ENCODE data around the gene TSPAN14.

Gene TSPAN14

DNA sequence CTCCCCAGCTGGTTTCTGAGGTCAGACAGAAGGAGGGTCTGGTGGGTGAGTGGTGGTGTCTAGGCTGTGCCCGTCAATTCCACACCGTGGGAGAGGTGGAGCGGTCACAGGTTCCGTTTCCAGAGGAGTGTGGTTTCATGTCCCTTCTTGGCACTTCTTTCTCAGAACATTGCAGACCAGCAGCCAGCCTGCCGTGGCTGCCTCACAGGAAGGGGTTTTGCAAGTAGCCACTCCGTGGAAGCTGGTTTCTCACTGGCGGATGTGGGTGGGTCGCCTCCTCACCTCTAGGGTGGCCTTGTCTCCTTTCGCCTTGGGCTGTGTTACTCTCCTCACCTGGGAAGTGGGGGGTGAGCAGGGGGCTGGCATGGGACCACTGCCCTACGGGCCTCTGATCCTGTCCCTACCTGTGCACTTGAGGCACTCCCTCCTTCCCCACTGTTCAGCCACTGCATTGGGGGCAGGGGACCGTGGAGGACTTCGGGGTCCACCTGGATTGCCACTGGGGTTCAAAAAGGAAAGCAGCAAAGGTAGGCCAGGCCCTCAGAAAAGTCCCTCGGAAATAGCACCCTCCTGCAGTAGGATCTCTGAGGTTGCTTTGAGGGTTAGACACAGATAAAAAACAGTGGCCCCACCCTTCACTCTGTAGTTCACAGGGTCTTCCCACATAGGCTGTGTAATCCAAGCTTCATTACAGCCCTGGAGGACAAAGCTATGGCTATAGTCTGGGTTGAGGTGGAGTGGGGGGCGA lies 33.9 kb downstream of the TSPAN14 start:
- no peak for DNase-seq (ENCODE audit: low read depth)

DNA sequence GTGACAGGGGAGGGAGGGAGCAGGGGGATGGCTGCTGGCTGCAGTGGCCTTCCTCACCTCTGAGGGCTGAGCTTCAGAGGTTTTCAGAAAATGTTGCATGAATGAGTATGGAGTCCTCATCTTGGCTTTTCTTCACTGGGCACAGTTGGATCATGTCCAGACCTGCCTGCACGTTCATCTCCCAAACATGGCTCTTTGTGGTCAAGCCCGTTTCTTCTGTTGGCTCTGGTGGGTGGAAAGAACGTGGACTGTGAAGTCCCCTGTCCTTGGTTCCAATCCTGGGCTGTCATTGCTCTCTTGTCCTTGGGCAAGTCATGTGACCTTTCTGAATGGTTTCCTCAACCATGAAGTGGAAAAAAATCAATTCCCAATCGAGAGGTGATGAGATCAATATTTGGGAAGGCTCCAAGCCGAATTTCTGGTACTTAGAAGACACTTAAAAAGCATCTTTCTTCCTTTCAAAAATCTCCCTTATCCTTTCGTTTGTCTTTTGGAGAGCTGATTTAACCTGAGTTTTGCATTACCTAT lies 34.5 kb downstream of the TSPAN14 start:
- DNase-seq (ENCODE audit: low read depth): no peak

DNA sequence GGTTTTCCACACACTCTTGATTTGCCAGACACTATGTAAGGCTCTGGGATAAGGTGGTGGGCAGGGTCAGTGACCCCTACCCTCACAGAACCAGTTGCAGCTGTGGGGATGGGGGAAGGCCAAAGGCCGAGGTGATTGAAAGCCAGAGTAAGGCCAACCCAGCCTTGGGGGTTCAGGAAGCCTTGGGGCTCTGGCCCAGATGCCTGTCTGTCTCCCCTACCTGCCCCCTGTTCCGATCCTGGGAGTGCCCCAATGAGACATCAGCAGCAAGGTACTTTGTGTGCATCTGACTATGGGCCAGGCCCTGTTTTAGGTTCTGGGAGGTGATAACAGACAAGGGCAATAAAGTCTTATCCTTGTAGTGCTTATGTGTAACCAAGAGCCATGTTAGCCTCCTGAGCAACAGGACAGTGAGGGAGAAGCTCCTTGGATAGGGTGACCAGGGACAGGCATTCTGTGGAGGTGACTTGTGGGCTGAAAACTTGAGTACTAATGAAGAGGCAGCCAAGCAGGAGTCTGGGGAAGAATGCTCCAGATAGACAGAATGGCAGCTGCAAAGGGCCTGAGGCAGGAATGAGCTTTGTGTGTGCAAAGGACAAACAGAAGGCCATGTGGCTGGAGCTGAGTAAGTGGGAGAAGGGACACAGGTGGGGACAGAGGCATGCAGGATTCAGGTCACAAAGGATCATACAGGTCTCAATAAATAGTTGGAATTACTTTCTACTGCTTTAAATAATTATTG lies 35.4 kb downstream of the TSPAN14 start:
- DNase-seq (ENCODE audit: low read depth): no peak

DNA sequence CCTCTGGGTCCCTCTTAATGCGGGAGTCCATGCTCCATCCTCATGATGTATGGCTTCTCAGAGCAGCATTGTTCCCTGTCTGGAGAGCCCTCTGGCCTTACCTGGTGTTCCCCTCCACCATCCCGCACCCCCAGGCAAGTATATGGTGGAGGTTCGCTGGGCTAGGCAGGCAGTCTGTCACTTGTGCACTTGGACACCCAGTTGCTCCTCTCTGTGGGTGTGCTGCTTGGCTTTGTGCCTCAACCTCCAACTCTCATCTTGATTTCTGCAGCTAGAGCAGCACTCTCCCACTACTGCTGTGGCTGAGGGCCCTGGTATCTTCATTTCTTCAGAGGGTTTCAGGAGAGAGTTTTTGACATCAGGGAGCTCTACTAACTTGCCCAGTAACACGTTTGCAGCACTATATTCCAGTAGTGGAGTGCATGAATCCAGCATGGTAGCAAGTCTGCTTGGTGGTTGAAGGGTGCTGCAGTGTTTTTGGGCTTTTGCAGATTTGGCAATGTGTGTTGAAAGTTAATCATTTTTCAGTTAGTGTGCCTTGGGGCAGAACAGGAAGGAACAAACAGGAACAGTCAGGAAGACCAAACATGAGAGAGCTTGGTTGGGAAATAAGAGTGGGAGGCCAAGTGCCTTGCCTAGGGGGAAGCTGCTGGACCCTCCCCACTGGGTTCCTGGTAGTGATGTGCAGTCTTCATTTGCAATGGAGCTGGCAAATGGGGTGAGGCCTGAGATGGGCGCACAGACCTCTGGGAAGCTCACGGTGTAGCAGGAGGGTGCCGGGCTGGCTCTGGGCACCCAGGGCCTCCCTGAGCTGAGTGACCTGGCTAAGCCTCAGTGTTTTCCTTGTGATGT lies 37.4 kb downstream of the TSPAN14 start:
- no peak for DNase-seq (ENCODE audit: low read depth)

DNA sequence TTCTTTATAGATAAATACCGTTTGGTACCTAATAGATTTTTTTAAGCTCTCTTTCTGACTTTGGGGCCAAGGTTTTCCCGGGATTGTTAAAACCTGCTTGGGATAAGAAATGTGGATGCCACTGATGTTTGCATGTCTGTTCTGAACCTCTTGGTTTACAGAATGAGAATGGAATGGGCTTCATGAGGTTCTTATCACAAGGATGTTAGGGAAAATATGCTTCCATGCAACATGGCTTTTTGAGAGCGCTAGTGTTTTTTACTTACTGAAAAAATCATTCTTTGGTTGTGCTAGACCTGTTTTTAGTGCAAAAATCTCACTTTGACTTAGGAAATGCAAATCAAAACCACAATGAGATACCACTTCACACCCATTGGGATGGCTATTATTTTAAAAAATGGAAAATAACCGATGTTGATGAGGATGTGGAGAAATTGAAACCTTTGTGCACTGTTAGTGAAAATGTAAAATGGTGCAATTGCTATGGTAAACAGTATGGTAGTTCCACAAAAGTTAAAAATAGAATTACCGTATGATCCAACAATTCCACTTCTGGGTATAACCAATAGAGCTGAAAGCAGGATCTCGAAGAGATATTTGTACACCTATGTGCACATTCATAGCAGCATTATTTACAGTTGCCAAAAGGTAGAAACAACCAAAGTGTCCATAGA lies 38.9 kb downstream of the TSPAN14 start:
- no peak for DNase-seq (ENCODE audit: low read depth)

DNA sequence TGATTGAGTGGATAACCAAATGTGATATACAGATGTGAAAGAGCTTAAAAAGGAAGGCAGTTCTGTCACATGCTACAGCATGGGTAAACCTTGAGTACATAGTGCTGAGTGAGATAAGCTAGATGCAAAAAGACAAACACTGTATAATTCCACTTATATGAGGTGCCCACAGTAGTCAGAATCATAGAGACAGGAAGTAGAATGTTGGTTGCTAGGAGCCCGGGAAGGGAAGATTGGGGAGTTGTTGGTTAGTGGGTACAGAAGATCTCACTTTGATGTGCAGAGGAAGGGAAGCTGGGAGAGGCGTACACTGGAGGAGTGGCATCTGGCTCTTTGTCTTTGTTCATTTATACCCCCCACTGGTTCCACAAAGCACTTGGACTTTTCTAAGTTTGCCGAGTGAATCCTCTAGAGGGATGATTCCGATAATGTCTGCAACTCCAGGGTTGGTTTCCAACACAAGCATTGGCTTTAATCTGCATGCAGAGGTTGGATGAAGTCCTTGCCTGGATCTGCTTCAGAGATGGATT lies 39.5 kb downstream of the TSPAN14 start:
- DNase-seq (ENCODE audit: low read depth): no peak

DNA sequence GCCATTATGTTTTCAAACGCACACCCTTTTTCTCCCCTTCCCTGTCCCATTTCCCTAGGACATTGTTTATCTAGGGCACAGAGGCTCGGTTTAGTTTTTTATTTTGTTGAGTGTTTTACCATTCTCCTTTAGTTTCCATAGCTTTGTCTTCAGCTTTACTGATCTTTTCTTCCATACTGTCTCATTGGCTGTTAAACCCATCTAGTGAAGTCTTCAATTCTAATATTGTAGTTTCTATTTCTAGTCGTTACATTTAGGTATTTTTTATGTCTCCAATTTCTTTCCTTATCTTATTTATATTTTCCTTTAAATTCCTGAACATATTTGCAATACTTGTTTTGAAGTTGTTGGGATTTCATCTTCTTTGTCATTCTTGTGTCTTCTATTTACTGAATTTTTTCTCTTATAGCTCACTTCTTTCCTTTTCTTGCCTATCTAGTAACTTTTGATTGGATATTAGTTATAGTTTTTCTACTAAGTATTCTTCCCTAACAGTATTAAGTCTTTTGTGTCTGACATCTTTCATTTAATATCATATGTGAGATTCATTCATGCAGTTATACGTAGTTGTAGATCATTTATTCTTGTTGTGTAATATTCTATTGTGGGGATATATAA lies 42.6 kb downstream of the TSPAN14 start:
- DNase-seq (ENCODE audit: low read depth): no peak

DNA sequence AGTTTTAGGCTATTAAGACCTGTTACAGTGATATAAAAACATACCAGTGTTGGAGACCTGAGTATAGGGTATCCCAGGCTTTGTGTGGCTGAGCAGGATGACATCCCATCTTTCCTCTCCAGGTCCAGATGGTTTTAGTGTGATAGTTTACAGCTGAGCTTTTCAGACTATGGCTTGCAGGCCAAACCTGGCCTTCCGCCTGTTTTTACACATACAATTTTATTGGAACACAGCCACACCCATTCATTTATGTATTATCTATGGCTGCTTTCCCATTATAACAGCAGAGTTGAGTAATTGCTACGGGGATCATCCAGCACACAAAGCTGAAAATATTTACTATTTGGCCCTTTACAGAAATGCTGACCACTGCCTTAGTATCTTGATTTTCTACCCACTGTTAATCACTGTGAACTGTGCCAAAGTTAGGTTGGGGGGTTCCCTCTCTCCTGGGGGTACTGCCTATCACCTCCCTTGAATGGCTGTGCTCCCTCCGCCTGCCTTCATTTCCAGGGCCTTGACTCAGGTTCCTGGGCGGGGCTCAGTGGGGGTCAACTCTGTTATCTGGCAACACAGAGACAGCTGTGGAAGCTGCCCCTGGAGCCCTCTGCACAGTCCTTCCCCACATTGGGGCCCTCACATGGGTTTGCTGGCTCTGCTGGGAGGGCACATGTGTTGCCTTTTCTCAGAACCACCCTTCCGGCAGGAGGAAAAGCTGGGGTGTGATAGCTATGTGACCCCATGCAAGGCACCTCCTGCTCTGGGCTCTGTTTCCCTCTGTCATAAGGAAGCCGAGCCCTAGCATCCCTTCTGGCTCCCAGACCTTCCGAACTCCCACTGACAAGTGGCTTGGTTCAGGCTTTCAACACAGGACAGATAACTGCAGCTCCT lies 43.3 kb downstream of the TSPAN14 start:
- DNase-seq (ENCODE audit: low read depth): no peak

DNA sequence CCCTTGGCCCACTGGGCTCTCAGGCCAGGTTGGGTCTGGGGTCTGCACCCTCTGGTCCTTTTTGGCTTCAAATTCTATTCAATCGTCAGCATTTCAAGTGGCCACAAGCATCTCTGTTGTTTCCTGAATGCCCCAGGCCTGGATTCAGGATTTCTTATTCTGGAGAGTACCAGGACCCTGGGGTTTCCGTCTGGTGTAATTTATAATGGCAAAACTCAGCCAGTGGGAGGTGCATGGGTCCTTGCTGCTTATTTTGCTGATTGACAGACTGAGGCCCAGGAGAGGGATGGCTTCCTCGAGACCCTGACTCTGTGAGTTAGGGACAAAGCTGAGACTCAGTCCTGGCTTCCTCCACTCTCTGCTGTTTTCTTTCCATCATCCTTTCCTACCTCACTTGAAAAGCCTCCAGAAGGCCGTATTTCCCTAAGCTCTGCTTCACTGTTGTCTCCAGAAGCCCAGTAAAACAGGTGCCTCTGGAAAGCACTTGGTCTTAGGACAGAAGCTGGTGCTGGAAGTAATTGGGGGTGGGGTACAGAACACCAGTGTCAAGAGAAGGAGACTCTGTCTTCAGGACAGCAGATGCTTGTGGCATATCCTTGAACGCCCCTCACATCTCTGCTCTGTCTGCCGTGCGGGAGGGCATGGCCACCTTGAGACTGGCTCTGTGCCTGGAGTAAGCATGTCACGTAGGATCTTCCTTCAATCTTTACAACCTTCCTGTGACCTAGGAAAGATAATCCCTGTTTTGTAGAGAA lies 44.1 kb downstream of the TSPAN14 start:
- no peak for DNase-seq (ENCODE audit: low read depth)

DNA sequence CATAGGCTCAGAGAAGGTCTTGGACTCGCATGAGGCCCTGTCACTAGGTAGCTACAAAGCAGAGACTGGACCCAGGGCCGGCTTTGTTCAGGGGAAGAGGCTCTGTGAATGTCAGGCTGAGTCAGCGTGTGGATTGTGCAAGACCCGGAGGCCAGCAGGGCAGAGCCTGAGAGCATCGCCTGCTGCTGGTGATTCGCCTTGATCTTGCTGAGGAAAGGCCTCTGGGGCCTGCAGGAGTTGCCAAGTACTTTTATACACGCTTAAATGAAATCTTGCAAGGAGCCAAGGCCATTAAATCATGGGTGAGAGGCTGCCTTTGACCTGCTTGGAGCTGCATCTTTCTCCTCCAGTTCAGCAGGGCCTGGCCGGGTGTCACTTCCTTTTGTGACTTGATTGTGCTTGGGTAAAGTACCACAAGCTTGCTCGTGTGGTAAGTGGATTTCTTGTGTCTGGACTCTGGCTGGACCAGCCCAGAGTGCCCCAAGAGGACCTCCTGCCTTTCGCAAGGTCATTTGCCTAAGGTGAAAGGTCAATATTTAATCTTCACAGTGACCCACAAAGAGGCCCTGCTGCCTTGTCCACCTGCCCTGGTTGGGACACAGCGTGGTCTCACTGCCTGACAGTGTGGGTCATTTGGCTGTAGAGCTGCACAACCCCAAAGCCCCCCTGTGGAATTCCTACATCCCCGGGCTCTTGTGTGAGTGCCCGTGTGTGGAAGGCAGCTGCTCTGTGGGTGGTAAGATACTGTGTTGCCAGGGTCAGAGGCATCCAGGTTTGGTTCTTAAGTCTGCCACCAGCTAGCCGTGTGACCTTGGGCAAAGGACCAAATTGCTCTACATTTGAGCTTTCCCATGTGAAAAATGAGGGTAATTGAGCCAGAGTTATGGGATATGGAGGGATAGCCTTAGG lies 45.0 kb downstream of the TSPAN14 start:
- peak; percentile 64 for DNase-seq (ENCODE audit: low read depth)

DNA sequence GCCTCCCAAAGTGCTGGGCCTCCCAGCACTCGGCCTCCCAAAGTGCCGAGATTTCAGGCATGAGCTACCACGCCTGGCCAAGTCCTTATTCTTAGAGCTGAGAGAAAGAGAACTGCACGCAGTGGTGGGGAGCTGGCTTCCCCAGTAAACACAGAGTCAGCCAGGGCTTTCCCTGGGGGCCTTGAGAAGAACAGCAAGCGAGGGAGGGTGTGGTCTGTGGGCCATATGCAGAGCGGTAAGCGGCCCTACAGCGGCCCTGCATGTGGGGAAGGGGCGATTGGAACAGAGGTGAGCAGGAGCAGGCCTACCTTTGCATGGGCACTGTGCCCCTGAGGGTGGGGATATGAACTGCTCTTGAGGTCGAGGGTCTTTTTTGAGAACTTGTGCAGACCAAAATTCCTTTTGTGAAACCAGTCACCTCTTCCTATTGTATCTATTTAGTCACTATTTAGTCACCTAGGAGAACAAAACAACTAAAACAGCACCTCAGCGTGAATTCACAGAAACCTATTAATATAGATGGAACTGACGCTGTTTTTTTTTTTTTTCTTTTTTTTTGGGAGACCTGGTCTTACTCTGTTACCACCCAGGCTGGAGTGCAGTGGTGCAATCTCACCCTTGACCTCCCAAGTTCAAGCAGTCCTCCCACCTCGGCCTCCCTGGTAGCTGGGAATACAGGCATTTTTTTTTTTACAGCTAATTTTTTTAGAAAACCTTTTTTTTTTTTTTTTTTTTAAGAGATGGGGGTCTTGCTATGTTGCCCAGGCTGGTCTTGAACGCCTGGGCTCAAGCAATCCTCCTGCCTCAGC lies 46.7 kb downstream of the TSPAN14 start:
- no peak for DNase-seq (ENCODE audit: low read depth)

DNA sequence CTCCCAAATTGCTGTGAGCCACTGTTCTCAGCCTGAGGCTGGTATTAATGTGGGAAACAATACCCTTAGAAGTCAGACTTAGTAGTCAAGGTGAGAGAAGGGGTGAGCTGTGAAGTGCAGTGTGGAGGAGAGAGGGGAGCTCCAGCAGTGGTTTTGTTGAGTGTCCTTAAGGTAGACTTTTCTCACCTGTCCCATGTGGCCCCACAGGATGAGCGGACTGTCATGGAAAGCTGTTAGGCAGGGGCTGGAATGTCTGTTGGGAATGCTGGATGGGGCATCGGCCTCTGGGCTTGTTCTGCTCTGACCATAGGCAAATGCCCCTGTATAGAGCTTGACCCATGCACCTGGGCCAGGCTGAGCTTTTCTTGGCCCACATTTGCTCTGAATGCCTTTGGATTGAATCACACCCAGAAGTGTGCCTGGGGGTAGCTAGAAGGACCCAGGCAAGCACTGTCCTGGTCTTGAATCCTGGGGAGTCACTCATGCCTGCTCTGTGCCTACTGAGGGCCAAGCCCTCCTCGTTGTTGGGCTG lies 47.3 kb downstream of the TSPAN14 start:
- DNase-seq (ENCODE audit: low read depth): no peak

DNA sequence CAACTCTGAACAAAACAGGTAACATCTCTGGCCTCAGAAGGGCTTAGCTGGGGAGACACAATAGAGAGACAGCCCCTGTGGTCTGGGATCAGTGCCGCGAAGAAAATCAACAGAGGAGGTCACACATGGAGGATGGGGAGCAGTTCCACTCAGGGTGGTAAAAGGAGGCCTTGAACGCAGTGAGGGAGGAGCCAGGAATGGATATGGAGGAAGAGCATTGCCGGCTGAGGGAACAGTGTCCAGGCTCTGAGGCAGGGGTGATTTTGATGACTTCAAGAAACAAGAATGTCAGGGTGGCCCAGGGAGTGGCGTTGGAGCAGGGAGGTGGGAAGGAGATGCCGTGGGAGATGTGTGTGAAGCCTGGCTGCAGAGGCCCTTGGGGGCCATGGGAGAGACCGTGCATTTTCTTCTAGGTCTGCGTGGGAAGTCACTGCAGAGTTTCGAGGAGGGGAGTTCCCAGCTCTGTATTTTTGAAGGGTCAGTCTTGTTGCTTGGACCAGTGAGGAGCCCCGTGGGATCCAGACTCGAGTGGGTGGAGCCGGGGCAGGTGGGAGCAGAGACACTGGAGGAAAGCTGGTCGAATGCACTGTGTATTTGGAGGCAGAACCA lies 47.9 kb downstream of the TSPAN14 start:
- DNase-seq (ENCODE audit: low read depth): no peak

DNA sequence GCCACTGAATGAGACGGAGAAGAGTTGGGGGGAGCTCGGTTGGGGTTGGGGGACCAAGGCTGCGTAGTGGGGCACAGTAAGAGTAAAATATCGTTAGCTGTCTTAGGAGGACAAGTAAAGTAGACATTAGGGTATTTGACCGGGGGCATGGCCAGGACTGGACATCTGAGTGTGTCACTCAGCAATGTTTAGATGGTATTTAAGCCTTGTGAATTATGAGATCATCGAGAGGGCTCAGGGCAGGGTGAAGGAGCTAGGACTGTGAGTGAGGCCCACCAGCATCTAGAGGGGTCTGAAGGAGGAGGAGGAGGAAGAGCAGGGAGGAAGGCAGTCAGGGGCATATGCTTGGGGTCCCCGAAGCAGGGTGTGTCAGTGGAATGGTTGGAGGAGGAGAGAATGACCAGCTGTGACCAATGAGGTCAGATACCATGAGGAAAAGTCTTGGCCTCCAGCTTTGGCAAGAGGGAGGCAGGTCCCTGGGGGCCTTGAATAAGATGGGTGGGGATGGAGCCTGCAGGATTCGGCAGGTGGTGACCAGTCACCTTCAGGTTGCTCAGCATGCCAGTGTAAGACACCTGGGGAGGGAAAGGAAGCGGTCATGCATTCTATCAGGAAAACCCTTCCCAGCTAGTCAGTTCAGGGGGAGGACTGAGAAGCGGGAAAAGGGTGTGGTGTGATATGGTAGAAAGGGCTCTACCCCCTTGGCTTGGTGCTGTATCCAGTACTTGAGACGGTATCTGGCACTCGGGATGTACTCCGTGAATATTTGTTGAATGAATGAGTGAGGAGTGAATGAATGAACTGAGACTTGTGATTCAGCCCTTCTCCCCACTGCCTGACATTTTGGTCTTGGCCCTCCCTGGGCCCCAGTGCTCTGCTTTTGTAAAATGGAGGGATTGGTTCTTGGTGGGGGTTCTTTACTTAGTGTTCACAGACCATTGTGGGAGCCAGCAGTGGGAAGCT lies 48.8 kb downstream of the TSPAN14 start:
- no peak for DNase-seq (ENCODE audit: low read depth)

DNA sequence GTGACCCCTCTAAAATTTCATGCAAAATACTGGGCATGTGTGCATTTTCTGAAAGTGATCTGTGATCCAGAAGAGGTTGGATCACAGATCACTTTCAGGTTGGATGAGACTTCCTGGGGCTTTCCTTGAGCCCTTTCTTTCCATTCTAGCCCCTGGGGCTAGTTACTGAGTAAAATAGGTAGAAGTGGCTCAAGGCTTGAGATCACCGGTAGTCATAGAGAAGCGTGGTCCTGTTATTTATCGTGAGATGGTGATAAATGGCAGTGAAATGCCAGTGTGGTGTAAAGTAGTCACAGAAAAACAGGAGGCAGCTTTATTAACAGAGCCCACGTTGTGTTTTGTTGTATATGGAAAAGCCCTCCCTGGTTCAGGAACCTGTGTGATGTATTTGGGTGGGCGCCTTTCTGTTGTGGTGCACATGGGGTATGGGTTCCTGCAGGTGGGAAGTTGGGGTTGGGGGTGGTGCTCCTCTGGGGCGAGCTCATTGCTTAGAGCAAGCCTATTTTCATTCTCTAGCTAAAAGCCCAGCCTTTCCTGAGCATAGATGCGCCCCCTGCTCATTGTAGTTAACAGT lies 49.6 kb downstream of the TSPAN14 start:
- no peak for DNase-seq (ENCODE audit: low read depth)

Measured in activated T-cell treated with anti-CD3 and anti-CD28 coated beads for 24 hours (primary cell).